GM19238 (cell line): ENCODE measurements around the gene PRM2.
"Not testable (repeated sequence)": the region's sequence is repeated elsewhere in the genome, so short reads cannot be mapped to it uniquely, and the experiment has no call there.

ENCODE experiments used
- DNase-seq: peaks from one replicate; pipeline ENCODE4 v3.0.0; 2011; ENCODE audit warnings: low spot score; ENCODE audit not compliant: insufficient read length

The PRM2 gene

DNA sequence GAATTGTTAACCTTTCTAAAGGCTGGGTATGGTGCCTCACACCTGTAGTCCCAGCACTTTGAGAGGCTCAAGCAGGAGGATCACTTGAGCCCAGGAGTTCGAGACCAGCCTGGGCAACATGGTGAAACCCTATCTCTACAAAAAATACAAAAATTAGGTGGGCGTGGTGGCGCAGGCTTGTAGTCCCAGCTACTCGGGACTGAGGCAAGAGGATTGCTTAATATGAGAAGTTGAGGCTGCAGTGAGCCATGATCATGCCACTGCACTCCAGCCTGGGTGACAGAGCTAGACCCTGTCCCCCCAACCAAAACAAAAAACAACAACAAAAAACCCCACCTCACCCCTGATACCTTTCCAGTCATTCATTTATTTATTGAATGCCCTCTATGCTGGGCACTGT lies 13.4 kb upstream of the PRM2 start:
- not testable (repeated sequence) for DNase-seq

DNA sequence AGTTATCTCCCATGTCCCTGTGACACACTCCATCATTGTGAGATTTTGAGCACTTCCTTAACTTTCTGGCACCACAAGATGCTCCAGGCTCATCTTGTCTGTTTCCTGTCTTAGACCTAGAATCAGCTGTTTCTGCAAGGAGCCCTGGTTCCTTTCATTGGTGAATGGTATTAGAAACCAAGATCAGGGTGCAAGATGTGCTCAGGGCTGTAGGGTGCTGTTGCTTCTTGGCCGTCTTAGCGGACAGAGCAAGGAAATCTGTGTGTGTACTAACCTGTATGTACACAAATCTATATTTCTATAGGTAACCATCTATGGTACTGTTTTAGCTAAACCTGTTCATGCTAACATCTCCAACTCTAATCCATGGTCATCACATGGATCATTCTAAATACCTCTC lies 12.9 kb upstream of the PRM2 start:
- DNase-seq = no peak

DNA sequence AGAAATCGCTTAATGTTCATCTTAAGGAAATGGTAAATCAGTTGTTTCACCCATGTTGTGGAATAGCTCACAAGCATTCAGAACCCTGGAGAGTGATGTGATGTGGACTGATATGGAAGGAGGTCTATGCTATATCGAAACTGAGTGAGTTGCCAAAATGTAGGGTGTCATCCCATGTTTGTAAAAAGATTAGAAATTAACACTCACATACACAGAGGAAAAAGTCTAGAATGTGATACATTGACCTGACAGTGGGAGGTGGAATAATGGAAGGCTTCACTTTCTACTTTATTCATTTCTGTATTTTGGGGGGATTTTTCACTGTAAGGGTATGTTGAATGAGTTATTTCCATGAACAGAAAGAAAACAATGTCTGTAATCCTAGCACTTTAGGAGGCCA lies 9.6 kb upstream of the PRM2 start:
- no peak for DNase-seq

DNA sequence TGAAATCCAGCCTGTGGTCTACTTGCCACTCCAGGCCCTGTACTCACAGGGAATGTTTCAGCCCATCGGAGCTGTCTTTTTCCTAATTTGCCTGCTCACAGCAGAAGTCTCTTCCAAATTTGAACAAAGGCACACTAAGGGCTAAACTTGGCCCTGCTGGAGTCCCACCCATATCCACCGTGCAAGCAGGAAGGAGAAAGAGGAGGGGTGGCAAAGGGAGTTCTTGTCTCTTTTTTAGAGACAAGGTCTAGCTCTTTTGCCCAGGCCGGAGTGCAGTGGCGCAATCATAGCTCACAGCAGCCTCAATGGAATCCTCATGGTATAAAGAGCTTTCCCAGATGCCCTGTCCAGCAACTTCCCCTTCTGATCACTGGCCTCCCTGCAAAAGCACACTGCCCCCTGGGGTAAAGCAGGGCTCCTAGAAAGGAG lies 7.6 kb upstream of the PRM2 start:
- DNase-seq = no peak

DNA sequence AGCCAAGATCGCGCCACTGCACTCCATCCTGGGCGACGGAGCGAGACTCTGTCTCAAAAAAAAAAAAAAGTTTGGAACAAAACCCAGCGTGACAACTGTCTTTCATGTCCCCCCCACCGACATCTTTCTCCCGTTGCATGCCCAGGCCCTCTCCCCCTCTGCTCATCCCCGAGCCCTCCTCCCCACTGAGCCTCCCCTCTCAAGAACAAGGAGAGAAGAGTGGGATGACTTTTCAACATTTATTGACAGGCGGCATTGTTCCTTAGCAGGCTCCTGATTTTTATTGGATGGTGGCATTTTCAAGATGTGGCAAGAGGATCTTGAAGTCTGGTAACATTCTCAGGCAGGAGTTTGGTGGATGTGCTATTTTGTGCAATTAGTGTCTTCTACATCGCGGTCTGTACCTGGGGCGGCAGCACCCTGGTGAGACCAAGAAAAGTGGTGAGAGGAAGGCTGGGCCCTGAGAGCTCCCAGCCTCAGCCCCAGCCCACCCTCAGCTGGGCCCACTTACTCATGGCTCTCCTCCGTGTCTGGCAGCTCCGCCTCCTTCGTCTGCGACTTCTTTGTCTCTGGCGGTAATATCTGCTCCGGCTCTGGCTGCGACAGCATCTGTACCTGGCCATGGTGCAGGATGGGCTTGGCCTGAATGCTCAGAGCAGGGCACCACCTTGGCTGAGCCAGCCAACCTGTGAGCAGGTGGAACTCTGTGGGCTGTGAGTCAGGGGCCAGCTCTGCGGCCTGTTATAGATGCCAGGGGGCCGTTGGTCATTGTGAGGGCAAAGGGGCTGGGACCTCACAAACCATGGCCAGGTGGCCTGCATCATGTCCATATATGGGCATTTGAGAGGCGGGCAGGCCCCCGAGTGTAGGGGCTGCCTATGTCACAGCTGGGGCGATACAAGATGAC lies 4.6 kb upstream of the PRM2 start, which contains the start of gene PRM1:
TSS of gene PRM1 (minus strand) at position 715 of the 907 bp plus-strand sequence. CDS start at position 623, 92 bp downstream.
- no peak for DNase-seq

DNA sequence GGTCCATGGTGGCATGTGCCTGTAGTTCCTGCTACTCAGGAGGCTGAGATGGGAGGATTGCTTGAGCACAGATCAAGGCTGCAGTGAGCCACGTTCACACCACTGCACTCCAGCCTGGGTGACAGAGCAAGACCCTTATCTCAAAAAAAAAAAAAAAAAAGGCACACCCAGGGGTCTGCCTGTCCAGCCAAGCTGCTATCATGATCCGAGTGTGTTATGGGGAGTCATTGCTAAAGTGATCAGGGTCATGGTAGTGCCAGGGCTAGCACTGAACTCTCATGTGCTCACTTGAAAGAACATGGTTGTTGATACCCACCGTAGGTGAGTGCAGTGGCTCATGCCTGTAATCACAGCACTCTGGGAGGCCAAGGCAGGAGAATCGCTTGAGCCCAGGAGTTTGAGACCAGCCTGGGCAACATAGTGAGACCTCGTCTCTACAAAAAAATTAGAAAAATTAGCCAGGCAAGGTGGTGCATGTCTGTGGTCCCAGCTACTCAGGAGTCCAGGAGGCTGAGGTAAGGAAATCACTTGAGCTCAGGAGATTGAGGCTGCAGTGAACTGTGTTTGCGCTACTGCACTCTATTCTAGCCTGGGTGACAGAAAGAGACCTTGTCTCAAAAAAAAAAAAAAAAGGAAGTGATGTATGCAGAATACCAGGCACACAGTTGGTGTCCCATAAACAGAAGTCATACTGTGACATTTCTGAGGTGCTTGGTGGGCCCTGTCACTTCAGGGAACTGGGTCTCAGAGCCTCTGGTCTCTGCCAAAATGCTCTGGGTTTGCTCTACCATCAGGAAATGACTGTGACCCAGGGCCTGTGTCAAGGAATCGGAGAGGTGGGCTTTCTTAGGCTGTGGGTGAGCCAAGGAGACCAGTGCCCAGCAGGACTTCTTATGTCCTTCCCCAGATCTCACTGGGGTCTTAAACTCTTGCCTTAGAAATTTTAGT lies 2.7 kb upstream of the PRM2 start:
- no peak for DNase-seq

DNA sequence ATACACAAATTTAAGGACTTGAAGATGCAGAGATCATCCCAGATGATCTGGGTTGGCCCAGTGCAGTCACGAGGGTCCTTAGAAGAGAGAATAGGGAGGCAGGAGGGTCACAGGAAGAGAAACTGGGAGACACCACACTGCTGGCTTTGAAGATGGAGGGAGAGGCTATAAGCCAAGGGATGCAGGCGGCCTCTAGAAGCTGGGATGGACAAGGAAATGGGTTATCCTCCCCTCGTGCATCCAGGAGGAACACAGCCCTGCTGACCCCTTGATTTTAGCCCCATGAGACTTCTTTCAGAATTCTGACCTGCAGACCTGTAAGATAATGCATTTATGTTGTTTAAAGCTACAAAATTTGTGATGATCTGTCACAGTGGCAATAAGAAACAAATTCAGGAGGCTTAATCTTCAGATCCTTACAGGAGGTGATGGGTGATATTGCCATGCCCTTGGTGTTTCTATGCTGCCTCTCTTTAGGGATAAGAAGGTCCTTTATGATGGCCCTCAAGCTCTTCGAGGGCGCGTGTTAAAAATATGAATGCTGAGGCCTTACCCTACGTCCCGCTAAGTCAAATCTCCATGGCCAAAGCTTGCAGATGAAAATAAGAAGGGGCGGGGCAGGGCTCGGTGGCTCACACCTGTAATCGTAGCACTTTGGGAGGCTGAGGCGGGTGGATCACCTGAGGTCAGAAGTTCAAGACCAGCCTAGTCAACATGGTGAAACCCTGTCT lies 1.5 kb upstream of the PRM2 start:
- DNase-seq = no peak

DNA sequence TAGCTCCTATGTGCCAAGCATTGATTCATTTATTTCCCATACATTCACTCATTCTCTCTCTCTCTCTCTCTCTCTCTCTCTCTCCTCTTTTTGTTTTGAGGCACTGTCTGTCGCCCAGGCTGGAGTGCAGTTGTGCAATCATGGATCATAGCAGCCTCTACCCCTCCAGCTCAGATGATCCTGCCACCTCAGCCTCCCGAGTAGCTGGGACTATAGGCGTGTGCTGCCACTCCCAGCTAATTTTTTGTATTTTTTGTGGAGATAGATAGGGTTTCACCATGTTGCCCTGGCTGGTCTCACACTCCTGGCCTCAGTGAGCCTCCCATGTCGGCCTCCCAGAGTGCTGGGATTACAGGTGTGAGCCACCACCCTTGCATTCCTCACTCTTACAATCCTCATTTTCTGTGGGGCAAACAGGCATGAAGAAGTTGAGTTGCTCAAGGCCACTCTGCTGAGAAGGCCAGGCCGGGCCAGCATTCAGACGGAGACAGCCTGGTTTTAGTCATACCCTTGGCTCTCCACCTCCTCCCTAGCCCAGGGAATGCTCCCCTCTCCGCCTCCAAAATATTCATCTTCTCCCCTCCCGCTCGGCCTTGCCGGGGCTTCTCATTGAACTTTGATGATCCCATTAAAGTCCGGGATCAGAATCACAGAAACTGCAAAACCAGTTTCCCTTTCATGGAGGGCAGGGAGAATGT lies 765 bp upstream of the PRM2 start:
- no peak for DNase-seq

DNA sequence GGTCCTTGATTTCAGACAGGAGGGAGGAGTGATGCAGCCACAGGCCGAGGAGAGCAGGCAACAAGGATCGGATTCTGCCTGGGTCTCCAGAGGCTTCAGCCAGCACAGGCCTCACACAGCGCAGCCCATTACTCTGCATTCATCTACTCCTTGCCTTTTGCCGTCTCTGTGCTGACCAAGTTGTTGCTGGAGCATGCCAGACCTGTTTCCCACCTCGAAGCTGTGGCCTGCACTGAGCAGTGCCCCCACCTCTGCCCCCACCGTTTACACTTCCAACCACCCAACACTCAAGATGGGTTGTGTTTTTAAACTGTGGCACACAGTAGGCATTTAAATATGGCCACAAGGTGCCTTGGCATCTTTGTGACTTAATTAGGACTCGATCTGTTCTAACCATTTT lies 1.3 kb downstream of the PRM2 start:
- DNase-seq = no peak

DNA sequence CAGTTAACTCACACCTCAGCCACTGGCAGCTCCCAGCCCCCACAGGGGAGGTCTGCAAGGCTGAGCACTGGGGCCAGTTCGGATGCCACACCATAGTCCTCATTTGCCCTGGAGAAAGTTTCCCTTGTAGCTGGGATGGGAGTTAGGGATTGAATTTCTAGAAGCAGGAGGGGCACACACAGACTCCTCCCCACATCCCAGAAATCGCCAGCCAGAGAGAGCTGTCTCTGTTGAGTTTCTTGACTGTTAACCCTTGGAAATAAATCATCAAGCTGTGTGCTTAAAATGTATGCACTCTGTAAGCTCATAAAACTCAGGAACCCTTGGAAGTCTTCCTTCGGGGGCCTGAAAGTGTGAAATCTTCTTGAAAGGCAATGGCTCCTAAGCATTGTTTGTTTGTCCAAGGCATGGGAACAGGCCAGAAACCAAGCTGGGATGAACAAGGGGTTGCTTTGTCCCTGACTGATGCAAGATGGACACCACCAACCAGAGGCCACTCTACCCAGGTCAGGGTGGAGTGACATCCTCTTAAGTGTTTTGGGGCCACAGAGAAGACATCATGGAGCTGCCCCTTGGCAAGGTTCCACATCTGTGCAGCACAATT lies 2.5 kb downstream of the PRM2 start:
- no peak for DNase-seq

DNA sequence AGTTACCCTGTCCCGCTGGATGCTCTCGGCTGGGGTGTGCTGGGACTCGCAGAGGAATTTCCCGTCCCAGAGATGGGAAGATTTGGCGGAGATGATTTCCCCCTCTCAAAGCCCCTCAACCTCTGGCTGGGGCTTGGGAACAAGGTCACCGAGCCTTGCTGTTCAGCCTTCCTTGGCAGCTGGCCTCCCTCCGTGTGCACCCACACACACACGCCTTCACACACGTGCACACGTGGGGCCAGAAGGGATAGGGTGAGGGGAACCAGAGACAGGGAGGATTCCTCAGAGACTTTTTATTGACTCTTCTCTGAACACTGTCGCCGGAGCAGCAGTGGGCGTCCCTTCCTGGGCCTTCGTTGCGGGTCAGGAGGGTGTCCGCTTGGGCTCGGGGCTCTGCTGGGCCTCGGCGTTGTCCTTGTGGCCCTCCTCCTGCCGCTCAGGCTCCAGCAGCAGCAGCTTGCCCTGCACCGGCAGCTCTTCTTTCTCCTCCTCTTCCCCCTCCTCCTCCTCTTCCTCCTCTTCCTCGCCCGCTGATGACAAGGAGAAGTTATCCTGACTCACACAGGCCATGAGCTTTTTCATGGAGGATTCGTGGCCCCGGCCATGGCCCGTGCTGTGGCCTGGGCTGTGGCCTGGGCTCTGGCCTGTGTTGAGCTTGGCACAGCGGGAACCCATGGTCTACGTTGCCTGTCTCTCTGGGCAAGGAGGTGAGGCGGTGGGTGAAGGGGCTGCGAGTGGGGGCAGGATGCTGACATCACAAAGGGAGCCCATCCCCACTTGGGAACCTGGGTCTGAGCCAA lies 3.2 kb downstream of the PRM2 start, which contains the start of gene PRM3:
TSS of gene PRM3 (minus strand) at position 709 of the 800 bp plus-strand sequence. CDS start at position 675, 34 bp downstream.
- no peak for DNase-seq

DNA sequence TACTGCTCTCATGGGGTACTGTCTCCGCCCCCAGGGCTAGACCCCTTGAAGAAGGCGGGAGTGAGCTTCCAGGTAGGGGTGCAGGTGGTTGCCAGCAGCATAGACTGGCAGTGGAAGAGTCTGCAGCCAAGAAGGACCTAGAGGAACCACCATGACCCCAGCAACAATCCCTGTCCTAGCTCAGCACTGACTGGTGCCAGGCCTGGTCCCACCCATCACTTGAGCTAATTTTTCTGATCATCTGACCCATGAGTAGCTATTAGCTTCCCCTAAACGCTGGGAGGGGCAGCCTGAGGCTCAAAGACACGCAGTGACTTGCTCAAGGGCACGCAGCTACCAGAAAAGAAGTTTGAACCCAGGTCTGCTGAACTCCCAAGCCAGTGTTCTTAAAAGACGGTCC lies 3.8 kb downstream of the PRM2 start:
- no peak for DNase-seq

DNA sequence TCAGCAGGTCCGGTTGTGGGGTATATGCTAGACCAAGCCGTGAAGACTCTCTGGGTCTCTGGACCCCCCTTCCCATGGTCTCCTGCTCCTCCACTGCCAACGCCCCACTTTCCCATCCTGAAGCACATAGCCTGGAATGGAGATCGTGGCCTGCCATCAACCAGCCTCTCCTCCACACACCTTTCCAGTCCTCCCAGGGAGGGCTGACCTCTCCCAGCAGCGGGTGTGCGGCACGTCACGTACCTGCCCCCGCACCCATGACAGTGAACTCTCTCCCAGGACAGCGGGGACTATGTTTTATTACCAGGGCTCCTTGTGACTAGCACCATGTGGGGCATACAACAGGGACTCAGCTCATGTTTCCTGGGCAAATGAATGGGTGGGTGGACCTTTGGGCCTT lies 4.7 kb downstream of the PRM2 start:
- no peak for DNase-seq

DNA sequence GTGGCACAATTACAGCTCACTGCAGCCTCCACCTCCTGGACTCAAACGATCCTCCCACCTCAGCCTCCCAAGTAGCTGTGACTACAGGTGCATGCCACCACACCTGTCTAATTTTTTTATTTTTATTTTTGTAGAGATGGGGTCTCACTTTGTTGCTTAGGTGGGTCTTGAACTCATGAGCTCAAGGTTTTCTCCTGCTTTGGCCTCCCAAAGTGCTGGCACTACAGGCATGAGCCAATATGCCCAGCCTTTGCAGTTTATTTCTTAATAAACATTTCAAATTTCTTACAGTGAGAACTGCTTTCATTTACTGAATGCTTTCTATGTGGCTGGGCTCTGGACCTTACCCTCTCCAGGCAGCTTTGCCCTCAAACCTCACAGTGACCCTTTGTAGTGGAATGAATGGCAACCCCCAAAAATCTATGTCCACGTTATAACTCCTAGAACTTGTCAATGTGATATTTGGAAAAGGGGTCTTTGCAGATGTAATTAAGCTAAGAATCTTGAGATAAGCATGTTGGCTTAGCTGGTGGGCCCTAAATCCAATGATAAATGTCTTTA lies 5.6 kb downstream of the PRM2 start:
- DNase-seq = no peak

DNA sequence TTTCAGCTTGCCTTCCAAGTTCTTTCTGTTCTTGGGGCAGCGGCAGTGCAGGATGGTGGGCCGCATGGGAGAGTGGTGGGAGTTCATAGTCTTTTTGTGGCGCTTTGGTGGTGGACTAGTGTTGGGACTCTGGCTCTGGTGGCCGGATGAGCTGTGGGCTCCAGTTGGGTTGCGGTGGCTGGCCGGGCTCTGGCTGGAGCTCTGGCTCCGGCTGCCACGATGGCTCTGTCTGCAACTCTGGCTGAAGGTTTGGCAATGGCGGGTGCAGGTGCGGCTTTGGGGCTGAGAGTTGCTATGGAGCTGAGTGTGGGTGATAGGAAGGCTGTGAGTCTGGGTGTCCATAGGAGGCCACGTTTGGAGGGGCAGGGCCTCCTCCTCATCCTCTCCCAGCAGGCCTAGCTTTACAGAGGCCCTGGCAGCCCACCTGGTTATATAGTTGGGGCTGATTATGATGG lies 7.3 kb downstream of the PRM2 start, which contains the start of gene TNP2:
TSS of gene TNP2 (minus strand) at position 405 of the 455 bp plus-strand sequence. CDS start at position 342, 63 bp downstream.
- DNase-seq = no peak

DNA sequence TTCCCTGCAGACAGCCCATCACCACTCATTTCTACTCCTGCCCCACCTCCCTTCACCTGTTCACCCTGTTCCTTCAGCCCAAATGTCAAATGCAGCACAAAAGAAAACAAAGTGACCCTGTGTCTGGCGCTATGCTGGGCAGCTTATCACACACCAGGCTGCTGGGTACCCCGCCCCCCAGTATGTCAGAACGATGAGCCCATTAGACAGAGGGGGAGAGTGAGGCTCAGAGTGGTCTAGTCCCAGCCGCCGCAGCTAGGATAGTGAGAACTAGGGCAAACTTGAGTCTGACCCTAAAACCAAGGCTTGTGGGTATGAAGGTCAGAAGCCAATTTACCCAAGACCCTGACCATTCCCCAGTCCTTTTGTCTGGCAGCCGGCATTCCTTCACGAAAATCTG lies 11.2 kb downstream of the PRM2 start:
- no peak for DNase-seq

DNA sequence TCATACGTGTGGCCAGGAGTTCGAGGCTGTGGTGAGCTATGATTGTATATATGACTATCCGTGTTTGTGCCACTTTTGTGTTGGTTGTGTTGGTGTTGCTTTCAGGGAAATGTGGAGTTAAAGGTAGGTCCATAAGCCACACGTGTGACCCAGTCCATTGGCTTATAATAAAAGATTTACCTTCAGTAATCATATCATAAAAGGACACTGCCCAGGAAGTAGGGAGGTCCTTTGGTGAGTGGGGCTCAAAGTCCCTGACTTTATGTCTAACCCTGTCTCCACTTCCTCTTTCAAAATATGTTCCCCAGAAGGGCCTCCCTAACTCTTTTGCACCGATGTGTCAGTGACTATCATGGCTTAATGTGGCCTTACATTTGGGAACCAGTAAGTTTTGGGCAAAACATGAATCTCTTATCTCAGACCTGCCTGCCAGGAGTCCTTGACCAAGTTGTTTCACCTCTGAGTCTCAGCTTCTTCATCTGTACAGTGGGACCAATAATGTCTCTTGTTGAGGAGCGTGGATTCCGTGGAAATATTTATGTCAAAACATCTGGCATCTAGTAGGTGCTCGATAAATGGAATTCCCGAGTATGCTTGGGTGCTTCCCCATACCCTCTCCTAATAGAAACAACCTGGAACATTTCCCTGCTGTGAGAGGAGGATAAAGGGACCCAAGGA lies 12.0 kb downstream of the PRM2 start:
- no peak for DNase-seq

DNA sequence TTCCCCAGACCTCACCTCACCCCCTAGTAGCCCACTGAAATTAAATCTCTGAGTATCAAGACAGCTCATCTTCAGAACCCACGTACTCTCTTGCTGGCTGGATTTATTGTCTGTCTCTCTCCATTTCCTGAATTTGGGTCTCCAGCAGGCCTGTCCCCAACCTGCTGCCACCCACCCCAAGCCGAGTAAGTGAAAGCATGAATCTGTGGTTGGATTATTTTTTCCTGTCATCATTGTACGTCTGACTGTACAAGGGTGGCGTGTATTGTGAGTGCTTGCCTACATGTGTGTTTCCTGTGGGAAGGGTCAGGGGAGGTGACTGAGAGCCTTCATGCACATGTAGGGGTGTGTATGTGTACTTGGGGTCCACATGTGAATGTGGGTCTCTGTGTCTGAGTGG lies 12.5 kb downstream of the PRM2 start:
- no peak for DNase-seq
